Fibroblast of skin of left biceps (primary cell): Measurements from ENCODE around the gene PCDH9.

ENCODE experiments used
- DNase-seq, 2 experiments: peaks; one replicate each; pipeline ENCODE4 v3.0.0-alpha.2; 2013; ENCODE audit warnings: low read depth in 2 of 2

PCDH9 gene

DNA sequence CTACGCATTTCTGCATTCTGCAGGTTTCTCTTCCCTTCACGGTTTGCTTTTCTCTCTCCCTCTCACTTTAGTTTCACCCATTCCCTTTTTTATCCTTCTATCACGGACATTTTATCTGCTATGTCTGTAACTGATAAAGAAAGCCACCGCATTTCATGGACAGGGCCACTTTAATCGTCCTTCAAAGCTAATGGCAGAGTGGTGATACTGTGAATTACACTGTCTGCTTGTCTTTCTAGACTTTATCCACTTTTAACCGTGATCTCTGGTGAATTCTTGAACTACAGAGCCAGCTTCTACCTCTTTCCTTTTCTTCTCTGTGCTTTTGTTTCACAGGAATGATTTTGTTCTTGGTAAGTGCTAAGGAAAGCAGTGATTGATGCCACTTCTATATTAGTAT is 760.4 kb downstream of the PCDH9 start:
- no peak for DNase-seq

DNA sequence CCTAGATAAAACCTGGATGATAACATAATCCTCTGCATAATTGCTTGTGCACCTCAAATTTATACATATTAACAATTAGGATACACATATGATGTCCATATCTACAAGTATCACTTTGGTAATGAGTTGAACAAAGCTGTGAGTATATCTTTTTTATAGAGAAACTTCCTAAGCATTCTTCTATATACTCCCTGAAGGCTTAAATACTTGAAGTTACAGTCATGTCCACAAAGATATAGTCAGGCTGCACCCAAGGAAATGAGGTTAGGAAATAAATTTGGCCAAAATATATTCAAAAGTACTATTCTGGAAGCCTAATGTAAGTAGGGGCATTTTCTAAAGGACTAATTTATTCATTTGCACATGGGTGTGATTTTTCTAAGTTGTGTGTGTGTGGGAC is 761.5 kb downstream of the PCDH9 start:
- no peak for DNase-seq

DNA sequence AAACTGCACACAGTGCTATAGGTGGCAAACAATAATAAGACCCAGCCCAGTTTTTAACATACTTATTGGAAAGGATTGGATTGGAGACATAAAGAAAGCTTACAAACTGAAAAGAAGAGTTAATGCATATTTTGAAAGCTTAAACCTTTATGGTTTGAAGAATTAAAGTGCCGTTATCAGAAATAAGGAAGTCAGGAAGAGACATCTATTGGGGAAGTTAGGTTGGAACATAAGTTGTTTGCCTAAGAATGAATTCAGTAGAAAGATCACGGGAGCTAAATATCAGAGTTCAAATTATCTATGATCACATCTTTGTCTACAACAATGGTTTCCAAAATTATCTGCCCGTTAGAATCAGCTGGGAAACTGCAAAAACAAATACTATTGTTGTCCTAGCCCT is 767.9 kb downstream of the PCDH9 start:
- no peak for DNase-seq

DNA sequence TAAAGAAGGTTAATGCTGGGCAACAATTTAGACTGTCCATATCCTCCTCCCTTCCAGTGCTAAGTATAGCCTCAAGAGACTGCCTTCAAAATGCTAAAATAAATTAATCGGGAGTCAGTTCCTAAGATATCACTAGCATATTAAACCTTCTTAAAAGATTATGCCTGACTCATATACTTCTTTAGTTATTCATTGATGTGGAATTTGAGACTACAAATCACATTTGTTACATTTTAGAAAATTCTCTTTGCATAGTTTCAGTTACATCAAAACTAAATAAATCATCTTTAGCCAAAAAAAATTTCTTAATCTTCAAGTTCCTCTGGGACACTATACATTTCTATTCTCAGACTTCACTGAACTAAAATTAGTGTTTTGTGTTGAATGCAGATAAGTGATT is 769.1 kb downstream of the PCDH9 start:
- peak; percentile 38 to 40 for DNase-seq

DNA sequence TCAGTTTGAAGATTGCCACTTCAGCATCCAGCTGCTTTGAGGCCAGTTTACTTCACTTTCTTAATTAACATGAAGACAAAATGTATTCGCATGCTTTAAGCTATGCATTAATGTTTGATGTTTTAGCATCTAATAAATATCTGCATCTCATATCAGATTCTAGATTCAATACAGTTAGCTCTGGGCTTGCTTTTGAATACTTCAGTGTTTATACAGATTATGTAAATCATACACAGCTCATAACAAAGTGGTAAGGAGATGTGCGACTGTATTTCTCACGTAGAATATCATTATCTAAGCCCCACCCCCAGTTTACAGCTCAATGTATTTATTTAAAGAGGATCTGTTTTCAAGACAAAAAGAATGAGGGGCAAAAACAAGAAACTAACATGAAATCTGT is 770.5 kb downstream of the PCDH9 start:
- no peak for DNase-seq

DNA sequence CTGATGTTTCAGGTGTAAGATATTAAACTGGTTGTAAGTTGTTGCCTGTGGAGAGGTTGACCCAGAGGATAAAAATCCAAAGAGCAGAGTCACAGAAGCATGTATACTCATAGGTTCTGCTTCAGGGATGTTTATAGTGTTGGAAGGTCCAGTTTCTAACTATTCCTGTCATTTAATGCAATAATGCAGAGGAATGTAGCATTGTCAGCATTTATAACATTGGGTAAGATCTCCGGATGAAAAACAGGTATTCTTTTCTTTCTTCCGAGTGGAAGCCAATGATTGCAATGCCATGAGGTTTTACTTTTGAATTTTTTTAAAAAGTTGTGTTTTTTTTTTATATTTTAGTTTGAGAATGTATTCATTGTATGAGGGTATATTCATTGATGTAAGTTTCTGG is 771.0 kb downstream of the PCDH9 start:
- no peak for DNase-seq

DNA sequence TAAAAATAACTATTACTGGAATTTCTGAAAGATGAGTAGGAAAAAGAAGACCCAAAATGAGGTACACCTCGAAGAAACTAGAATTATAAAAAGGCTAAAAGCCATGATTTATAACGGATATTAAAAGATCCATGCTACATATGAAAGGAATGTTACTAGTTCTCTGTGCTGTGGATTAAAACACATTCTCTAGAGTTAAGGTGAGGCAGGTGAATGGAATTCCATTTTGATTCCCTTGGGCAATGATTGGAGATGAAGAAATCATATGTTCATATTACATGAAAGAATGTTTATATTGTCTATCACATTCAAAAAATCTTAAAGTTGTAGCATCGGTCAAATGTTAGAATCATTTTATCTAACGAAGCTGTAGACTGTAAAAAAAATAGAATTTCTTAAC is 783.7 kb downstream of the PCDH9 start:
- no peak for DNase-seq

DNA sequence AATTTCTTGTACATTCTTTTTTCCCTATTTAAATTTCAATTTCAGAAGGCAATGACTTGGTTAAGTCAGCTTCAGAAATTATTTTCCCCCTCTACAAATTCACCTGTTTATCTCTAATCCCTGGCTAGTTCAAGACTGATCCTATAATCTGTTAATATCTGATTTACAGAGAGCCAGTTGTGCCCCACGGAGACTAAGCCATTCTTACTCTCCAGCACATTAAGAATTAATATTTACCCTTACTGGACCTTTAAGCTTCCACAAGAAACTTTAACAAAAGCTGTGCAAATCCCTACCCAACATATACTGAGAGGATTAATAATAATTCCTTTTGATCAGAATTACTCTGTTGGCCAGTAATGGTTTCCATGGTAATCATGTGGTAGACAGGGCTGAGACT is 786.2 kb downstream of the PCDH9 start:
- DNase-seq: no peak

DNA sequence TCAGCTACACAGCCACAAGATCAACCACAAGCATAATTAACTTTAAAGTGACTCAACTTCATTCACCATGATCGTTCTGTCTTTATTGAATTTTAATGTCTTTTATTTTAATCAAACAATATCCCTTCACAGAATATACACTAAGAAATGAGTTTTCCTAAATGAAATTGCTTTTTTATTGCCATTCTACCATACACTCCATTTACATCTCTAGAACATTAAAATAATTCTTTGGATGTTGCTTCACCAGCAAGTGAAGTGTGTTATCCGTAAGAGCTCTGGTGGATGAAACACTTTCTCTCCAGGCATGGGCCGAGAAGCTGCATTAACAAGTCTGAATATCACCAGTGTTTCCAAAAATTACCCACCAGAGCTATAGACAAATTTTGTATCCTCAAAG is 789.2 kb downstream of the PCDH9 start:
- DNase-seq: no peak

DNA sequence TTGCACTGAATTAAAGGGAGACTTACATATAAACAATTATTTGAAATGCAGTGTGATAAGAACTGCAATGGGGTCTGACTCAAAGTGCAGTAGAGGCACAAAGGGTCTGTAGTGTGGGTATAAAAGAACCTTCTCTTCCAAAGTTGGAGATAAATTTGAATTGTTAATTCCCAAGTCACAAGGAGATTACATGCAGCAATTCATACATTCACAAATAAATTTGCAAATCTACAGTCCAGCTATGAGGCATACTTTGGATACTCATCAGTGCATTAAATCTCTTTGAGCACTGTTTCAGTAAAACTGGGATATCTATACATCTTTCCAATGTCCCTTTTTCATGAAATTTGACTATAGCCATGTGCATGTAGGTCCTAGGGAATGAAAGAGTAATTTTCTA is 799.4 kb downstream of the PCDH9 start:
- no peak for DNase-seq

DNA sequence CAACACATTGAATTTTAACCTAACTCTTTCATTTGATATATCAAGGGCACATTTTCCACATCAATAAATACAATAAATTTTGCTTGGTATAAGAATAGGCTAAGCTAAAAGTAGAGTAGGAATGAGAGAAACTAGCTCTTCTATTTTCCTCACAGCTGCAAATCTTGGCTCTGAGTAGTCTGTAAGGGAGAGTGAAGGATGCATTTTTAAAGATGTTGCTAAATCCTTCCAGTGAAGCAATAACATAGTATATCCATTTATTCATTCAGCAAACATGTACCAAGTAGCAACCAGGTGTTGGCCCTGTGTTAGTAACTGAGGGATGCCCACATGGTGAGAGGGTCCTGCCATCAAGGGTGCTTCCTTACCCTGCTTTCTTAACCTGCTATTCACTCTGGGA is 799.9 kb downstream of the PCDH9 start:
- no peak for DNase-seq

DNA sequence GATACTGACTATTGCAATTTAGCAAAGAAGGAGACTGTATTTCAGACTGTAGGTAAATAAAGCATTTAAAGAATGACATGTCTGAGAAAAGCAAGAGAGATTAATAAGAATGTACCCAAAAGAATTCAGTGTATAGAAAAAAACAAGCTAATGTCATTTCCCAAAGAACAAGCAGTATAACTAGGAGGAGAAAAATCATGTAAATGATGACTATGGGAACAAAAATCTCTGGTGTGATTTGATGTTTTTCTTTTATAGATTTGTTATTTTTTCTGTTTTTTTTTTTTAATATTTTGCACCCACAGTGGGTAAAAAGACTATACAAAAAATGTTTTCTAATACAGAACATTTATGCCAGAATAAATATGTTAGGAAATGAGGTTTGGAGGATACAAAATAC is 801.0 kb downstream of the PCDH9 start:
- no peak for DNase-seq

DNA sequence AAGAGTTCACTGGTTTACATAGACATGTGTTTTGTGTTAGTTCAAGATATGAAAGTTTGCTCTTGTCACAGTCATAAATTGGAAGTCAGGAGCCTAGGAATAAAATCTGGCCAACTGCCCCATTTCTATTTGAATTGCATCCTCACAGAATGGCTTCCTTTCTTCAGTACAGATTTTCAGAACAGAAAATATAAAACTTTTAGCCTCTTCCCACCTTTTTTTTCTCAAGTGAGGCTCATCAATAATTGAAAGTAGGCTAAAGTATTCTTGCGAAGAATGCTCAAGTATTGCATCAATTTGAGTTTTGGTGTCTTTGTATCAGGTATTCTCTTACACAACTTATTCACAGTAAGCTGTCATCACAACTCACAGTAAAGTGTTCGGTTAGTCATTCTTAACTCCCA is 802.7 kb downstream of the PCDH9 start:
- peak; percentile 52 to 56 for DNase-seq

DNA sequence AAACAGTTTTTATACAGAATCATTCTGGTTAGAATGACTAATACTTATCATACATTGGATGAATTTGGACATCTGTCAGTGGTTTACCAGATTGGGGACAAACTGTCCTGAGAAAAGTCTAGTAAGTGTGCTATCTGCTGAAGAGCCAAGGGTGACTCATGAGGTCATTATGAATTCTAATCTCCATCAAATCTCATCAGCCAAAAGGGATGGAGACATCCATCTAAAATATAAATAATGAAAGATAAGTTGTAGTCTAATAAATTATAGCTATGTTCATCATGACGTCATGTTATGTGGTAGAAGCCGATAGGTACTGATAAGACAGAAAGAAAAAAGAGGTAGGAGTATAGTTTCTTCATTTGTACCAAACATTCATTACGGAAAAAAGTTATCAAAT is 804.4 kb downstream of the PCDH9 start:
- no peak for DNase-seq

DNA sequence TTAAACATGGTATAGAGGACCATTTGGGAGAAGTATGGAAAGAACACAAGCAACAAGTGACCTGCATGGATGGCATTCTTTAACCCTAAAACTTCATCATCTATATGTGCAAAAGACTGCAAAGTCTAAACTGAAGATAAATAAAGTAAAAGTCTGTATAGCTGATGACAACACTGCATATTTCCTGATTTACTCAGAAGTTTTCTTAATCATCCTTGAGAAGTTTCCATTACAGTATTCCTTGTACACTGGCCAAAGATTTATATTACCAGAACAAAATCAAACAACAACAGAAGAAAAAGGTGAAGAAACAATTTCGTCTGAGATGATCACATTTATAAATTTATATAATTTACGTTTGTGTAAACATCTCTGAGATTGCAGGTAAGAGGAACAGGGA is 805.7 kb downstream of the PCDH9 start:
- DNase-seq: peak; percentile 37 to 38

DNA sequence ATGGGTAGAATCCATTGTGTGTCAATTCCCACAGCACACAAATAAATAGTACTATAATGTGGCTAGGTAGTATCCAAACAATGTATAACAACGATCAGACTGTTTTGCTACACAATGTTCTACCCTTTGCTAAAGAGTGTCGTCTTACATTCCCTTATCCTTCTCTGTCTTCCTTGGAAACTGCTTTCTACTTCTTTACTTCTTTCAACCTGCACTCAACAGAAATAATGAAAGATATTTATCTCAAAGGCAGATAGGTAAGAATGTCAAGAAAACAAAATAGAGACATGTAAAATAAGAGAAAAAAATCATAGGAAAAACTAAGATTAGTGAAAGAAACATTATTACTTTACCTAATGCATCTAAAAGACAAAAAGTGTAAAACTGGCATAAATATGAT is 814.7 kb downstream of the PCDH9 start:
- DNase-seq: no peak

DNA sequence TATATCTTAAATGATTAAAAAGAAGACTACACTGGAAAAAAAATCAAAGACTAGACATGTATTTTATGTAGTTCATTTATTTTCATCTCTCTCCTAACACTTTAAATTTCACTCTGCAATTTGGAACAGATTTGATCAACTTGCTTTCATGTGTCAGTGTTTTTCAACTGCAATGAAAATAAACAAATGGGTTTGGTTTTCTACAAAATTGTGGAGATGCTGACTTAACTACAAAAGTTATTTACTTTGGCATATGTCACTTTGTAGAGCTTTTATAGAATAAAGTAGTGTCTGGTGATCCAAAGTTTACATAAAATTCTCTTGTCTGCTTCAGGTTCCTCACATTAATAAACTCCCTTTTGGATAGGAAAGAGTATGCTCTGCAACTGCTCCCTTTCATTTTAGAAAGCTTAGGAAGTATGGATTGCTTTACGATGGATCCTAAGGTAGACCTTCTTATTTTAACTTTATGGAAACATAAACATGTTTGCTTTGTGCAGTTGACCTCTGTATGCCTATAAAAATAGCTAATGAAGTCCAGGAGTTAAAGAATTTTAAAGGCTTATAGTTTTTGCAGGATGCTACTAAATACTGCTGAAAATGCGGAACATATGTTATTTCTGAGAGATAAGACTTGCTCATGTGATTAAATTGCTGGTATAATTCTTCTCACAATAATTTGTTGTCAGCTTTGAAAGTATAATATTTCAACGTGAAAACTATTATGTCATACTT is 815.9 kb downstream of the PCDH9 start:
- no peak for DNase-seq

DNA sequence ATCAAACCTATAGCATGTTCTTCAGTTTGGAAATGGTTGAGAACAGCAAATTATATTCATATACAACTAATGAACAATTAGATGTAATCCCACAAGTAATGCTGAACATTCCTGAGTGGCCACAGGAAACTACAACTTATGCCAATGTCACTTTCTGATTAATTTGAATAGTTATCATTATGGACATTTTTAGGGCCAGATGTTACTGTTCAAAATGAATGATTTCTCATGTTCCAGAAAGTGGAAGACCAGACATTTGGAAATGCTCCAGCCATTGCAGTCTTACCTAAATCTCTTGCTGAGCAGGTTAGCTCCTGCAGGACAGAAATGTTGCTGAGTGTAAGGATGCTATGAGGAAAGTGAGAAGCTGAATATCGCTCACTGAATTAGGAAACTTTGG is 819.8 kb downstream of the PCDH9 start:
- DNase-seq: peak; percentile 29 to 40

DNA sequence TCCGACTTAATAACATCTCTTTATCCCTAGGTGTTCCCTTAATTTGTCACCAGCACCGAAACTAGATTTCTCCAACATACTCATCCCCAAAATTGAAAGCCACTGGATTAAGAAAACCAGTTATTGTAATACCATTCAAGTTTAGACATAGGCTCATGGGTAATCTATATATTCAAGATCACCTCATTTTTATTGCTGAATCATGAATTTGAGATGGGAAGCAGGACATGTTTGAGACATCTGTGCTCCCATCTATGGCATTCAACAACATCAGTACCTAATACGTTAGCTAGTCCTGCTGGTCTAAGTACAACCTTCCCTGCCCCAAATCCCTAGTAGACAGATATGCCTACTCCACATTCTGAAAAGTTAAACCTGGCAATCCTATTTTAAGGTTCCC is 820.6 kb downstream of the PCDH9 start:
- no peak for DNase-seq

DNA sequence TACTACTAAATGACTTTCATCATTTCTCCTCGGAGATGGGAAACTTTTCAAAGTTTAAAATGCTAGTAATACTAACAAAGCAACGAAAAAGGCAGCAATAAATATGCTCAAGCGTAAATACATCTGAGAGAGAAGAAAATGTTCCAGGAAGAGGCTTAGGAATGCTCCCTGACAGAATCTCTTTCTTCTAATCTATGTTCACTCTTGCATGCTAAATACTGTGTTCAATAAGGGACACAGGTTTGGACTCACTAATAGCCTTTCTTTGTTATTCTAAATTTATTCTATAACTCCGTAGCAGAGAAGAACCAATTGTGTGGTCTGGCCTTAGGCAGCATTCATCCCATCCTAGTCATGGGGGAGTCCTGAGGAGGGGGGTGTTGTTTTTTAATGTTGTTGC is 823.0 kb downstream of the PCDH9 start:
- DNase-seq: no peak

DNA sequence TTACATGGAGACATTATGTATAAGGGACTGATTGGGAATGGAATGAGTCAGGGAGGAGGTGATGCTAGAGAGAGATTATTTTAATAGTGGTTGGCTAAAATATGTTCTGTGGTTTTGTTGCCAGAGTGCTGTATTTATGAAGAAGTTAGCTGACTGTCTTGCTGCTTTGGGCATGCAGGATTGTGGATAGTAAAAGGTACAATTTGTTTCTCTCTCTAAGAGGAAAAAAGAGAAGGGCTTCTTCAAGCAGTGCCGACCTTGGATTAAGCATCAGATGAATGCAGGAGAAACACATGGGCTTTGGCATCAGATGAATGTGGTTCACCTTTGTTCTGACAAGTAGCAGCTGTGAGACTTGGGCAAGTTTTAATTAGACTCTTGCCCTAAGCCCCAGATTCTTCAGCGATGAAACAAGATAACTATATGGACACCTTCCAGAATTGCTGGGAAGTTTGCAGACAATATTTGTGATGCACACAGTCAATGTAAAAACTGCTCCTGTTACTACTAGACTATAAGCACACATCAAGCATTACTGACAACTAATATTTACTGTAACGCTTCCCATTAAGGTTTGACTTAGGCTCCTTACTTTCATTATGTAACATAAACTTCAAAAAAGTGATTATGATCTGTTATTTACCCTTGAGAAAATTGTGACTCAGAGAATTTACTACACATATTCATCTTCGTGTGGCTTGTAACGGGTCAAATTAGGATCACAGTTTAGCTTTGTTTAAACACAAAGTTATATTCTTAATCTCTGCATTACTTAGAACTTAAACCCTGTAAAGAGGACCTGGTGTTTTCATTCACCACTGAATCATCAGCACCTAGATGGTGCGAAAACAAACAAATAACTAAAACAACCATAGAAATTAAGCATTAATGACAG is 824.0 kb downstream of the PCDH9 start:
- DNase-seq: peak; percentile 47 to 52

DNA sequence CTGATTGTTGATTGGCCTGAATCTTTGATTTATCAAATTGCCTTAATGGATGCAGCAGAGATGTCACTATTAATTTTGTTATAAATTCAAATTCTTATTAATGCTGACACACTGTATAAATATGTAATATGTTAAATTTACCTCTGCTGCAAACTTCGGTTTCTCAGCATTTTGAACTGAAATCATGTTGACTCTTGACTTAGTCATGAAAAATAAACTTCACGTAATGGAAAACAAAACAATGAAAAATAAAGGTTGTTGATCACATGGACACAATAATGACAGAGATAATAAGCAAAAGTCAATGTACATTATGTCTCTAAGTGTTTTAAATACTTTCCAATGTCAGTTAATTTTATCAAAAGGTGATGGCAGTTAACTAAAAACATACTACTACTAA is 827.6 kb downstream of the PCDH9 start:
- no peak for DNase-seq

DNA sequence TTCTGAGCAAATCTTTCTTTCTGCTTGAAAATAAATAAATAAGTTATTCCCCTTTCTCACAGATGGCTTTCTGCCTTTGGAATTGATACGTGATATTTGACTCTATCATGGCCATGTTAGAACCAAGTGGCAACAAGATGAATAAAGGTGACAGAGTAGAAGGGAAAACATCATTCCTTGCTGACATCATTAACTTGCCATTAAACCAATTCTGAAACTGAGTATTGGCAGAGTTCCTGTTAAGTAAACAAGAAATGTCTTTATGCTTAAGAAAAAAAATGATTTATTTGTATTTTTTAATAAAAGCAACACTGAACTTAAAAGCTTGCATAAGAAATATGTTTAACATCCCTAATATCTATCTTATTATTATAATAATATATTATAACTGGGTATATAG is 828.1 kb downstream of the PCDH9 start:
- no peak for DNase-seq
